ENCODE results near the gene MPI. TPM values are rescaled to one million over a fixed set of nuclear protein-coding genes. Genes with fewer than 3 reads are reported as not detected.
"Not testable (repeated sequence)": the region's sequence is repeated elsewhere in the genome, so short reads cannot be mapped to it uniquely, and the experiment has no call there.

MPI gene
- total RNA-seq, 1 experiment from 2014 or later, result 30.8 TPM

DNA sequence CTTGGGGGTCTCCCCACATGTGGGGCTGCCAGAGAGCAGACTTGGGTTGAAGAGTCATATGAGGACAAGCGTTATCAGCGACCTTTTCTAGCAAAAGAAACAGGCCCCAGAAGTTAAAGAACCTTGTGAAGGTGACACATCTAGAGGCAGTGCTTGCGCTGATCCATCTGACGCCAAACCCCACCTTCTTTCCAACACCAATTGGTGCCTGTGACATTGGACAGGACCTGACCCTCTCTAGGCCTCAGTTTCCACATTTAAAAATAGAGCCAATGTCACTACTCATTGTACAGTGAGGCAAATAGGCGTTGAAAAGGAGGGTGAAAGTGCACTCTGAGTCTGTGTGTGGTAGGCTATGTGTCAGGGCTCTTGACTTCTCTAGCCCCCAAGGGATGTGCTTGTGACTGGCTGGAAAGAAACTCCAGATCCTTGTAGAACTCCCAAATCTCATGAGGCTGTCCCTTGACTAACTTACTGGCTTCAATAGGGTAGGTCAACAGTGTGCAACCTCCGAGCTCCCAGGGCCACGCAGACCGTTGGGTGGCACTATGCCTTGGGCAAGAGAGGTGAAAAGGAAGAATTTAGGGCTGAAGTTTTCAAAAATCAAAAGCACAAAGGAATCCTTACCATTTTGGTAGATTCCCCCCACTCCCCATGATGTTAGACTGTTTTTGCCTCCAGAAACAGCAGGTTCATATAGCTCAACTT lies 17.5 kb downstream of the MPI start:
- ChIA-PET CTCF (interaction anchor here (1.0 to 1.6 kb wide), 7 partner anchors 10 to 323 kb away, joined by 3 to 10 read pairs (median 4); no protein-coding TSS in a partner anchor), POLR2A (interaction anchor here (0.6 to 2.6 kb wide), 28 partner anchors 10 to 1040 kb away, joined by 3 to 29 read pairs (median 6); partner anchors contain the start of genes C15orf39, CLK3, COX5A and CSK)
- intact Hi-C loops (cut with micrococcal nuclease), result no loop called here
- H3K36me3 Mint-ChIP-seq (ENCODE audit: insufficient read depth, unreplicated experiment), result peaks cover 35% of the 10 kb centered on the region
- H3K4me3 Mint-ChIP-seq (ENCODE audit: unreplicated experiment), result peak overlapping the region; percentile 95
- BruUV-seq (replicated peaks), result TSS peak; percentile 66
- H3K27me3 Mint-ChIP-seq (ENCODE audit: insufficient read depth, unreplicated experiment), result no peaks in the 10 kb centered on the region
- TF ChIP-seq, protein P1, sequence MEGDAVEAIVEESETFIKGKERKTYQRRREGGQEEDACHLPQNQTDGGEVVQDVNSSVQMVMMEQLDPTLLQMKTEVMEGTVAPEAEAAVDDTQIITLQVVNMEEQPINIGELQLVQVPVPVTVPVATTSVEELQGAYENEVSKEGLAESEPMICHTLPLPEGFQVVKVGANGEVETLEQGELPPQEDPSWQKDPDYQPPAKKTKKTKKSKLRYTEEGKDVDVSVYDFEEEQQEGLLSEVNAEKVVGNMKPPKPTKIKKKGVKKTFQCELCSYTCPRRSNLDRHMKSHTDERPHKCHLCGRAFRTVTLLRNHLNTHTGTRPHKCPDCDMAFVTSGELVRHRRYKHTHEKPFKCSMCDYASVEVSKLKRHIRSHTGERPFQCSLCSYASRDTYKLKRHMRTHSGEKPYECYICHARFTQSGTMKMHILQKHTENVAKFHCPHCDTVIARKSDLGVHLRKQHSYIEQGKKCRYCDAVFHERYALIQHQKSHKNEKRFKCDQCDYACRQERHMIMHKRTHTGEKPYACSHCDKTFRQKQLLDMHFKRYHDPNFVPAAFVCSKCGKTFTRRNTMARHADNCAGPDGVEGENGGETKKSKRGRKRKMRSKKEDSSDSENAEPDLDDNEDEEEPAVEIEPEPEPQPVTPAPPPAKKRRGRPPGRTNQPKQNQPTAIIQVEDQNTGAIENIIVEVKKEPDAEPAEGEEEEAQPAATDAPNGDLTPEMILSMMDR (IDR thresholded peaks at IDR 0.05; ENCODE audit: unreplicated experiment), result no peak
- no peak for DNase-seq (ENCODE audit: unreplicated experiment)
- no peaks in the 10 kb centered on the region for H3K9me3 Mint-ChIP-seq (ENCODE audit: unreplicated experiment)
- peak overlapping the region; percentile 97 for H3K27ac Mint-ChIP-seq (ENCODE audit: low read depth, unreplicated experiment)
- peaks cover 15% of the 10 kb centered on the region for H3K4me1 Mint-ChIP-seq (ENCODE audit: insufficient read depth, unreplicated experiment)

DNA sequence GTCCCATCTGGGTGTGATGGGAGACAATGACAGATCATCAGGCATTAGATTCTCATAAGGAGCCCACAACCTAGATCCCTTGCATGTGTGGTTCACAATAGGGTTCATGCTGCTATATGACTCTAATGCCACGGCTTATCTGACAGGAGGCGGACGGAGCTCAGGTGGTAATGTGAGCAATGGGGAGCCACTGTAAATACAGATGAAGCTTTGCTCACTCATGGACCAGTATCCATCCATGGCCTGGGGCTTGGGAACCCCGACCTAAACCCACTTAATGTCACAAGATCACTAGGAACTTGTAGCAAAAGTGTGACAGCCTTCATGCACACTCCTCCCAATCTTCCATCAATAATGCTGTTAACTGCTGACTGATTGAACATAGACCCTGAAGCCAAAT lies 18.8 kb downstream of the MPI start:
- POLR2A ChIA-PET, result interaction anchor here (1.2 to 2.6 kb wide), 3 partner anchors 13 to 292 kb away, joined by 3 to 16 read pairs (median 3); partner anchors contain the start of genes CLK3 and MPI
- CTCF ChIA-PET, result interaction anchor here (0.6 to 1.4 kb wide), 3 partner anchors 18 to 137 kb away, joined by 3 to 10 read pairs (median 3); no protein-coding TSS in a partner anchor
- TF ChIP-seq, protein P1 (IDR thresholded peaks at IDR 0.05; ENCODE audit: unreplicated experiment), result no peak
- DNase-seq (ENCODE audit: unreplicated experiment), result no peak
- Mint-ChIP-seq H3K9me3 (ENCODE audit: unreplicated experiment) (no peaks in the 10 kb centered on the region), H3K36me3 (ENCODE audit: insufficient read depth, unreplicated experiment) (peaks cover 35% of the 10 kb centered on the region), H3K4me3 (ENCODE audit: unreplicated experiment) (no peak overlapping the region), H3K27me3 (ENCODE audit: insufficient read depth, unreplicated experiment) (no peaks in the 10 kb centered on the region), H3K27ac (ENCODE audit: low read depth, unreplicated experiment) (no peak overlapping the region), H3K4me1 (ENCODE audit: insufficient read depth, unreplicated experiment) (peaks cover 15% of the 10 kb centered on the region)
- no TSS peak for BruUV-seq (replicated peaks)
- intact Hi-C loops (cut with micrococcal nuclease), result no loop called here

DNA sequence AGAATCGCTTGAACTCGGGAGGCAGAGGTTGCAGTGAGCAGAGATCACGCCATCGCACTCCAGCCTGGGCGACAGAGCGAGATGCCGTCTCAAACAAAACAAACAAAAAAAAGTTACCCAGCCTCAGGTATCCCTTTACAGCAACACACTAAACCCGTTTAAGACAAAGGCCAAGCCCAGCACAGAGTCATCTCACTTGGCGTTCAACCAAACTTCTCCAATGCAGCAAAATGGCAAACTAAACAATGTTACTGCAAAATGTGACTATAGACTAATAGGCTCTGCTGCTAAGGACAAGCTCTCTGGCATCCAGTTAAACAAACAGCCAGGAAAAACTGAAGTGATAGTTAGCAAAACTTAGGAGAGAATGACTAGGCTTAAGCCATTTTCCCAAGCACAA lies 23.2 kb downstream of the MPI start:
- H3K27ac Mint-ChIP-seq (ENCODE audit: low read depth, unreplicated experiment), result no peak overlapping the region
- BruUV-seq (replicated peaks), result TSS peak; percentile 19
- H3K9me3 Mint-ChIP-seq (ENCODE audit: unreplicated experiment), result no peaks in the 10 kb centered on the region
- POLR2A ChIA-PET, result interaction anchor here (0.6 to 0.9 kb wide), 2 partner anchors 21 to 25 kb away, joined by 3 to 5 read pairs; partner anchors contain the start of gene COX5A
- CTCF ChIA-PET, result interaction anchor here (2.6 to 4.5 kb wide), 2 partner anchors 12 to 37 kb away, joined by 6 to 27 read pairs; no protein-coding TSS in a partner anchor
- H3K27me3 Mint-ChIP-seq (ENCODE audit: insufficient read depth, unreplicated experiment), result no peaks in the 10 kb centered on the region
- H3K36me3 Mint-ChIP-seq (ENCODE audit: insufficient read depth, unreplicated experiment), result peaks cover 58% of the 10 kb centered on the region
- intact Hi-C loops (cut with micrococcal nuclease), result no loop called here
- DNase-seq (ENCODE audit: unreplicated experiment), result no peak
- H3K4me3 Mint-ChIP-seq (ENCODE audit: unreplicated experiment), result no peak overlapping the region
- TF ChIP-seq, protein P1 (IDR thresholded peaks at IDR 0.05; ENCODE audit: unreplicated experiment), result no peak
- no peaks in the 10 kb centered on the region for H3K4me1 Mint-ChIP-seq (ENCODE audit: insufficient read depth, unreplicated experiment)

DNA sequence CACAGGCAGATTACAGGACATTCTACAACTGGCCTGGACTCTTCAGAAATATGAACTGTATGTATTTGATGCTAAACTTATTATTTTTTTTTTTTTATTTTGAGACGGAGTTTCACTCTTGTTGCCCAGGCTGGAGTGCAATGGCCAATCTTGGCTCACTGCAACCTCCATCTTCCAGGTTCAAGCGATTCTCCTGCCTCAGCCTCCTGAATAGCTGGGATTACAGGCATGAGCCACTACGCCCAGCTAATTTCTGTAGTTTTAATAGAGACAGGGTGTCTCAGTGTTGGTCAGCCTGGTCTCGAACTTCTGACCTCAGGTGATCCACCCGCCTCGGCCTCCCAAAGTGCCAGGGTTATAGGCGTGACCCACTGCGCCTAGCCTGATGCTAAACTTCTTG lies 24.0 kb downstream of the MPI start:
- H3K27me3 Mint-ChIP-seq (ENCODE audit: insufficient read depth, unreplicated experiment); H3K4me1 Mint-ChIP-seq (ENCODE audit: insufficient read depth, unreplicated experiment); H3K9me3 Mint-ChIP-seq (ENCODE audit: unreplicated experiment); DNase-seq (ENCODE audit: unreplicated experiment); BruUV-seq (replicated peaks); intact Hi-C loops (cut with micrococcal nuclease); H3K27ac Mint-ChIP-seq (ENCODE audit: low read depth, unreplicated experiment); H3K4me3 Mint-ChIP-seq (ENCODE audit: unreplicated experiment): not testable (repeated sequence)
- ChIA-PET POLR2A (interaction anchor here (0.7 to 0.9 kb wide), 2 partner anchors 20 to 24 kb away, joined by 3 read pairs; partner anchors contain the start of gene COX5A), CTCF (interaction anchor here (2.6 to 4.5 kb wide), 2 partner anchors 13 to 37 kb away, joined by 6 to 27 read pairs; no protein-coding TSS in a partner anchor)
- H3K36me3 Mint-ChIP-seq (ENCODE audit: insufficient read depth, unreplicated experiment), result peaks cover 66% of the 10 kb centered on the region
